CD4-positive, alpha-beta memory T cell (primary cell): ENCODE results near the gene EPOP. TPM values are rescaled to one million over a fixed set of nuclear protein-coding genes. Genes with fewer than 3 reads are reported as not detected.

Experiments used
- CTCF ChIA-PET: fragments of 350-600 bp; sonication (Branson Sonifier 250); formaldehyde crosslinking; loops from one replicate; lab custom pipeline; 2021; ENCODE audit warnings: inconsistent platforms; ENCODE audit not compliant: partially characterized antibody; lab: Charles Lee
- POLR2A ChIA-PET: fragments of 350-600 bp; sonication (Branson Sonifier 250); formaldehyde crosslinking; loops from one replicate; lab custom pipeline; 2021; ENCODE audit not compliant: partially characterized antibody; lab: Charles Lee
- DNase-seq, 5 donors: peaks; one replicate each; pipeline versions ENCODE4 v3.0.0 to v3.0.0-alpha.2; 2020 to 2022; ENCODE audit warnings: mixed read lengths in 1 of 5
- H3K27ac ChIP-seq: one replicate; pipeline ENCODE4 v1.7.0; 2013; ENCODE audit warnings: low read depth, low read length
- H3K27me3 ChIP-seq: 2 replicates; pipeline ENCODE4 v1.7.0; 2013; ENCODE audit warnings: mild to moderate bottlenecking, low read length, moderate library complexity; ENCODE audit not compliant: insufficient read depth
- H3K36me3 ChIP-seq: 2 replicates; pipeline ENCODE4 v1.7.0; 2013; ENCODE audit warnings: mild to moderate bottlenecking, low read length, moderate library complexity; ENCODE audit not compliant: insufficient read depth
- H3K4me1 ChIP-seq: 2 replicates; pipeline ENCODE4 v1.7.0; 2013; ENCODE audit warnings: mild to moderate bottlenecking, low read length, moderate library complexity; ENCODE audit not compliant: insufficient read depth
- H3K4me3 ChIP-seq, 2 donors: one replicate each; pipeline ENCODE4 v1.7.0; 2013; ENCODE audit warnings: low read length in 2 of 2, mild to moderate bottlenecking in 1 of 2
- H3K9me3 ChIP-seq, 2 donors: one replicate each; pipeline ENCODE4 v1.7.0; 2013; ENCODE audit warnings: low read length in 2 of 2, control low read depth in 1 of 2; ENCODE audit not compliant: control insufficient read depth in 1 of 2
- H3K27ac Mint-ChIP-seq, 7 donors: one replicate each; pipeline ENCODE4 v1.8.0; 2020 to 2021; ENCODE audit warnings: mixed read lengths in 7 of 7, mild to moderate bottlenecking in 6 of 7, inconsistent platforms in 3 of 7, moderate library complexity in 3 of 7
- H3K27me3 Mint-ChIP-seq, 2 donors: one replicate each; pipeline ENCODE4 v1.8.0; 2020 to 2021; ENCODE audit warnings: mixed read lengths in 2 of 2
- H3K36me3 Mint-ChIP-seq, 2 donors: one replicate each; pipeline ENCODE4 v1.8.0; 2020 to 2021; ENCODE audit warnings: mixed read lengths in 2 of 2, inconsistent platforms in 1 of 2, mild to moderate bottlenecking in 1 of 2
- H3K4me1 Mint-ChIP-seq, 4 donors: one replicate each; pipeline ENCODE4 v1.8.0; 2020 to 2021; ENCODE audit warnings: mixed read lengths in 4 of 4, mild to moderate bottlenecking in 1 of 4
- H3K4me3 Mint-ChIP-seq, 8 donors: one replicate each; pipeline ENCODE4 v1.8.0; 2020 to 2021; ENCODE audit warnings: mixed read lengths in 8 of 8, mild to moderate bottlenecking in 7 of 8, moderate library complexity in 6 of 8, inconsistent platforms in 3 of 8
- H3K9me3 Mint-ChIP-seq, 8 donors: one replicate each; pipeline ENCODE4 v1.8.0; 2020 to 2021; ENCODE audit warnings: mixed read lengths in 8 of 8, mild to moderate bottlenecking in 5 of 8, inconsistent platforms in 3 of 8, moderate library complexity in 1 of 8
- intact Hi-C: fragments of 100-400 bp; cut with micrococcal nuclease; formaldehyde crosslinking; loops from one replicate; pipeline ENCODE4 v1.15.1; 2023
- polyA plus RNA-seq, 2 donors: library from polyadenylated mRNA; unstranded; fragments of 300-500 nt; fragmentation: Illumina TruSeq; gene quantifications; one replicate each; pipeline ENCODE4 v1.2.3, GENCODE V29; 2021
- total RNA-seq, 2 experiments: library from RNA; stranded (reverse); gene quantifications; one replicate each; pipeline ENCODE4 v1.2.3, GENCODE V29; 2021

The EPOP gene
- total and polyA plus RNA-seq, 4 experiments from 2014 or later: 0.09 to 0.25 TPM; not detected in 2

DNA sequence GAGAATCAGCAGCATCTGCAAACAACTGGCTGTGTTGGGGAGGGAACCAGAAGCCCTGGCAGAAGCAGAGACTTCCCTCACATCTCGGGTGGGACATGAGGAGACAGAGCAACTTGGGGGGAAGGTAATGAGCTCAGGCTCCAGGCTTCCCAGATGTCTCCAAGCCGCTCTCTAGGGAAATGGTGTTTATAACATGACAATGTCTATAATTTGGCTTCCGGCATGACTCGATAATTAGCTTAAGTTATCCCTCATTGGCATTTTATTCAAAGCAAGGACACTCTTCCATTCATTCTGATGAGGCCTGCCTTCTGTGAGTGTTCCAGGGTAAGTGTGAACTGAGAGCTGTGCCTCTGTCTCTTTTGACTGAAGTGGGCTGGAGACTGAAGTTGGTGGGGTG, 15.6 kb upstream of the EPOP start:
- Histone ChIP-seq H3K27ac (no peak overlapping the region), H3K4me1 (no peaks in the 10 kb centered on the region), H3K36me3 (no peaks in the 10 kb centered on the region), H3K27me3 (no peaks in the 10 kb centered on the region), H3K4me3 (no peak overlapping the region), H3K9me3 (no peaks in the 10 kb centered on the region)
- intact Hi-C loops: no loop called here
- H3K4me3 Mint-ChIP-seq: no peak overlapping the region
- H3K9me3 Mint-ChIP-seq: peaks cover 0 to 2% (median 0%) of the 10 kb centered on the region in 8 donors
- H3K27me3 Mint-ChIP-seq: peaks cover 3 to 4% of the 10 kb centered on the region in 2 donors
- no peaks in the 10 kb centered on the region for H3K36me3 Mint-ChIP-seq
- DNase-seq: no peak
- ChIA-PET CTCF (interaction anchor here (1.3 to 3.3 kb wide), 3 partner anchors 10 to 46 kb away, joined by 3 to 13 read pairs (median 6); no protein-coding TSS in a partner anchor), POLR2A (interaction anchor here (1.5 kb wide), 1 partner anchor 12 kb away, joined by 7 read pairs; no protein-coding TSS in a partner anchor)
- H3K27ac Mint-ChIP-seq: no peak overlapping the region
- H3K4me1 Mint-ChIP-seq: peaks cover 0 to 1% (median 0%) of the 10 kb centered on the region in 4 donors

- ChIA-PET POLR2A (interaction anchor here (0.6 kb wide), 1 partner anchor 128 kb away, joined by 3 read pairs; no protein-coding TSS in a partner anchor), CTCF (interaction anchor here (0.7 to 1.7 kb wide), 3 partner anchors 10 to 50 kb away, joined by 3 to 8 read pairs (median 6); no protein-coding TSS in a partner anchor)
- no peak overlapping the region for H3K4me3 ChIP-seq
- Mint-ChIP-seq H3K4me3 (no peak overlapping the region), H3K27me3 (peaks cover 2 to 7% of the 10 kb centered on the region in 2 donors), H3K36me3 (no peaks in the 10 kb centered on the region), H3K4me1 (peaks cover 0 to 1% (median 0%) of the 10 kb centered on the region in 4 donors), H3K9me3 (no peaks in the 10 kb centered on the region), H3K27ac (peak overlapping the region in 1 of 7 donors; percentile 15)
- no peaks in the 10 kb centered on the region for H3K36me3 ChIP-seq
- H3K27me3 ChIP-seq: no peaks in the 10 kb centered on the region
- no peaks in the 10 kb centered on the region for H3K9me3 ChIP-seq
- intact Hi-C loops: no loop called here
- DNase-seq: no peak
- no peak overlapping the region for H3K27ac ChIP-seq
- no peaks in the 10 kb centered on the region for H3K4me1 ChIP-seq
Observed at GRCh38 chr17:38687286-38687685, 12.5 kb upstream of the EPOP start.

GRCh38 chr17:38685491-38685890, 10.7 kb upstream of the EPOP start:
- Mint-ChIP-seq H3K4me1 (peaks cover 0 to 1% (median 0%) of the 10 kb centered on the region in 4 donors), H3K9me3 (no peaks in the 10 kb centered on the region), H3K27me3 (peaks cover 2 to 7% of the 10 kb centered on the region in 2 donors), H3K4me3 (no peak overlapping the region), H3K27ac (no peak overlapping the region), H3K36me3 (no peaks in the 10 kb centered on the region)
- DNase-seq: no peak
- Histone ChIP-seq H3K36me3 (no peaks in the 10 kb centered on the region), H3K9me3 (no peaks in the 10 kb centered on the region), H3K27ac (no peak overlapping the region), H3K27me3 (no peaks in the 10 kb centered on the region), H3K4me1 (no peaks in the 10 kb centered on the region), H3K4me3 (no peak overlapping the region)
- intact Hi-C loops: no loop called here
- ChIA-PET POLR2A (interaction anchor here (1.0 kb wide), 1 partner anchor 16 kb away, joined by 3 read pairs; no protein-coding TSS in a partner anchor), CTCF (interaction anchor here (0.7 to 0.8 kb wide), 2 partner anchors 9 to 49 kb away, joined by 3 read pairs; no protein-coding TSS in a partner anchor)

GRCh38 chr17:38681096-38681495, 6.3 kb upstream of the EPOP start:
- H3K9me3 Mint-ChIP-seq: no peaks in the 10 kb centered on the region
- H3K4me3 ChIP-seq: no peak overlapping the region
- no peaks in the 10 kb centered on the region for H3K36me3 ChIP-seq
- no peak overlapping the region for H3K27ac ChIP-seq
- peaks cover 0 to 8% (median 2%) of the 10 kb centered on the region in 4 donors for H3K4me1 Mint-ChIP-seq
- H3K27me3 ChIP-seq: no peaks in the 10 kb centered on the region
- ChIA-PET POLR2A (no interaction called here), CTCF (interaction anchor here (1.0 to 8.2 kb wide), 2 partner anchors 9 to 53 kb away, joined by 6 to 198 read pairs; partner anchors contain the start of gene CISD3)
- H3K9me3 ChIP-seq: no peaks in the 10 kb centered on the region
- DNase-seq: no peak
- peaks cover 3% of the 10 kb centered on the region for H3K4me1 ChIP-seq
- intact Hi-C loops: no loop called here
- no peaks in the 10 kb centered on the region for H3K36me3 Mint-ChIP-seq
- peaks cover 0 to 12% of the 10 kb centered on the region in 2 donors for H3K27me3 Mint-ChIP-seq
- no peak overlapping the region for H3K27ac Mint-ChIP-seq
- no peak overlapping the region for H3K4me3 Mint-ChIP-seq

GRCh38 chr17:38677819-38678218, 3.1 kb upstream of the EPOP start:
- Histone ChIP-seq H3K4me1 (peaks cover 11% of the 10 kb centered on the region), H3K36me3 (no peaks in the 10 kb centered on the region), H3K9me3 (no peaks in the 10 kb centered on the region), H3K27ac (no peak overlapping the region), H3K4me3 (no peak overlapping the region), H3K27me3 (peaks cover 3% of the 10 kb centered on the region)
- Mint-ChIP-seq H3K9me3 (no peaks in the 10 kb centered on the region), H3K36me3 (no peaks in the 10 kb centered on the region), H3K27me3 (peaks cover 0 to 16% of the 10 kb centered on the region in 2 donors), H3K4me1 (peaks cover 3 to 20% (median 11%) of the 10 kb centered on the region in 4 donors), H3K4me3 (no peak overlapping the region), H3K27ac (no peak overlapping the region)
- ChIA-PET POLR2A (interaction anchor here (2.3 to 5.5 kb wide), 4 partner anchors 24 to 57 kb away, joined by 10 to 38 read pairs (median 30); partner anchors contain the start of genes CISD3 and MLLT6), CTCF (interaction anchor here (0.6 to 8.2 kb wide), 14 partner anchors 10 to 1319 kb away, joined by 3 to 198 read pairs (median 4); partner anchors contain the start of gene CISD3)
- intact Hi-C loops: loop anchor here (1.0 to 5.0 kb wide), 5 partner anchors 23 to 474 kb away; partner anchors contain the start of genes CISD3, PLXDC1 and PSMB3
- no peak for DNase-seq

- H3K27ac Mint-ChIP-seq: peak overlapping the region in 1 of 7 donors; percentile 78
- intact Hi-C loops: loop anchor here (1.0 to 5.0 kb wide), 5 partner anchors 24 to 475 kb away; partner anchors contain the start of genes CISD3, PLXDC1 and PSMB3
- H3K27ac ChIP-seq: no peak overlapping the region
- no peaks in the 10 kb centered on the region for H3K36me3 Mint-ChIP-seq
- POLR2A ChIA-PET: interaction anchor here (0.7 to 5.5 kb wide), 7 partner anchors 25 to 75 kb away, joined by 3 to 38 read pairs (median 24); partner anchors contain the start of genes CISD3, MLLT6 and PSMB3
- H3K27me3 Mint-ChIP-seq: peaks cover 7 to 22% of the 10 kb centered on the region in 2 donors
- H3K4me1 Mint-ChIP-seq: peaks cover 3 to 25% (median 11%) of the 10 kb centered on the region in 4 donors
- peak; percentile 72 to 80 (median 76) for DNase-seq
- H3K4me1 ChIP-seq: peaks cover 11% of the 10 kb centered on the region
- H3K9me3 Mint-ChIP-seq: no peaks in the 10 kb centered on the region
- peaks cover 6% of the 10 kb centered on the region for H3K27me3 ChIP-seq
- H3K4me3 Mint-ChIP-seq: peak overlapping the region in 3 of 8 donors; percentile 43 to 71 (median 66)
- CTCF ChIA-PET: interaction anchor here (0.7 to 8.2 kb wide), 15 partner anchors 8 to 145 kb away, joined by 3 to 198 read pairs (median 5); partner anchors contain the start of genes CISD3 and PSMB3
- no peaks in the 10 kb centered on the region for H3K36me3 ChIP-seq
- H3K4me3 ChIP-seq: no peak overlapping the region
- no peaks in the 10 kb centered on the region for H3K9me3 ChIP-seq
Observed at GRCh38 chr17:38676706-38677504, 2.1 kb upstream of the EPOP start.
